GM19193 (cell line): ENCODE data around the gene MGLL.

Experiments
- POLR2A ChIP-seq: IDR thresholded peaks from 4 replicates; pipeline ENCODE4 v1.6.1; 2011; ENCODE audit not compliant: insufficient read depth, insufficient read length; ENCODE audit errors: extremely low read depth

Gene MGLL

DNA sequence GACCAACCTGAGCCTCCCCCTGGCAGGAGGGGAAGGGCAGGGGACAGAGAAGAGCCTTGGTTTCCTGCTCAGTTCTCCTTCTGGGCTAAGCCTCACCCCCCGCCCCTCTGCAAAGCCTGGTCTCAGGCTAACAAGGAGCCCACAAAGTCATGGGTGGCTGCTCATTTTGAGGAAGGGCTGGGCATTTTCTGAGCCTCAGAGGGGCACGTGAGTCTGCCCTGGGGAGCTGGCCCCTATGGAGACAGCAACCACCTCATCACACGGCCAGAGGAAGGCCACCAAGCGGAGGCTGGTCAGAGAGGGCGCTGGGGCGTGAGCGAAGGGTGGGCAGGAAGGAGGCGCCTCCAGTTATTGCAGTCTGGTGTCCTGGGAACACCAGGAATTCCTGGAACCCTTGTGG, 130.8 kb downstream of the MGLL start:
- no peak for TF ChIP-seq POLR2A

DNA sequence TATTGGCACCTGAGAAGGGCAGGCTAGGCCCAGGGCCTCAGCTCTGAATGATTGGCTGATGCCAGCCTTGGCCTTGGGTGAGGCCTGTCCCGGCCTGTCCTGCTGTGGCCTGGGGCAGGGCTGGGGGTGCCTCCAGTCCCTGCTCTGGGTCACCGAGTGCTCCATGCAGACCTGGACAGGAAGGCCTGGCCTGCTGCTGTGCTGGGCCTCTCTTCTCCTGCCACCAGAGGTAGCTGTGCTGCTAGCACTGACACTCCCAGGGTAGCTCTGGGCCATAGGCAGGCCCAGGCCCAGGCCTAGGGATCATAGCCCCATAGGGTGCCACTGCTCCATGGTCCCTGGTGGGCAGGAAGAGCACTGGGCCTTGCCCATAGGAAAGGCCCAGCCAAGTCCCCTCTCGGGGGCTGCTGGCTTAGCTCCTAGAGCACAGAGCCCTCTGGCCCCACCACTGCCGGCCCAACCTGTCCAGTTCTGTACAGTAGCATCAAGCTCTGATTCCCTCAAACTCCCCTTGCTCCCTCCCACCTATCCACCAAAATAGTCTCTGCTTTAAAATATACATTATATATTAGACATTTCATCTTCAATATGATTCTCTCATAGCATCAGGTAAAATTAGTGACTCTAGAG, 131.4 kb downstream of the MGLL start:
- TF ChIP-seq POLR2A: no peak

DNA sequence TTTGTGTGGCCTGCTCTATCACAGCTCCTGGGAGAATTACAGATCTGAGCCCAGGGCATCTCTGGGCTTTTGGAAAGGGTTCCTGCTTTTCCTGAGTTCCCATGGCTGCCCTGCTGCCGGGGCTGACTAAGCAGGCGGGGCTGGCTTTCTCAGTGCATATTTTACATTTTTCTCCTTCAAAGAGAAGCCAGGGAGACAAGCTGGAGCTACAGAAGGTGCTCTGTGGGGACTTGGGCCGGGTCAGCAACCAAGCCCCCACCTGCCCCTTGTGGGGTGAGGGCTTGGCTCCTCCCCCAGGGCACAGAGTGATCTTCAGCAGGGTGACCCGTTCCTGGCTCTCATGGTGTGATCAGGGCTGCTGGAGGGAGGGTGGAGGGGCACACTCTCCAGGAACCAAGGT, 132.2 kb downstream of the MGLL start:
- no peak for TF ChIP-seq POLR2A

DNA sequence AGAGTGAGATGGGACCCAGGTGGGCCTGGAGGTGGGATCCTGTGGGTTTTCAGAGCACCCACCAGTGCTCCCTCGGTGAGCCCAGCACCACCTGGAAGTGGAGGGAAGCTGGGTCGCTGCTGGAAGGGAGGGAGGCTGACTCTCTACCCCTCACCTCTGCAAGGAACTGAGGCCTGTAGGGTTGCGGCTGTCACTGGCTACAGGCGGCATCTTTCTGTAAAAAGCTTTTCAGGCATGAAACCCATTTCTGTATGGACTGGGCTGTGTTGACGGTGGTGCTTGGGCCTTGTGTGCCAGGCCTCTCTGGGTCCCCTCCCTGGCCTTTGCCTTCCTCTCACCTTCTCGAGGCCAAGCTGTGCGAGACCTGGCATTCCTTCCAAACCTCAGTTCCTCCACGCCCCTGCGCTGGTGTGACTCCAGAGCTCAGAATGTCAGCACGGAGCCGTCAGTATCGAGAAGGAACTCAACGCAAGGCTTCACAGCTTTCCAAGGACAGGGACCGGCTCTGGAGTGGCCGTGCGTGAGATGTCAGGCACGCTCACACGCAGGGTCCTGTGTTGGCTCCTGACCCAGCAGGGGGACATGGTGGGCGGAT, 133.0 kb downstream of the MGLL start:
- TF ChIP-seq POLR2A: peak; percentile 4

DNA sequence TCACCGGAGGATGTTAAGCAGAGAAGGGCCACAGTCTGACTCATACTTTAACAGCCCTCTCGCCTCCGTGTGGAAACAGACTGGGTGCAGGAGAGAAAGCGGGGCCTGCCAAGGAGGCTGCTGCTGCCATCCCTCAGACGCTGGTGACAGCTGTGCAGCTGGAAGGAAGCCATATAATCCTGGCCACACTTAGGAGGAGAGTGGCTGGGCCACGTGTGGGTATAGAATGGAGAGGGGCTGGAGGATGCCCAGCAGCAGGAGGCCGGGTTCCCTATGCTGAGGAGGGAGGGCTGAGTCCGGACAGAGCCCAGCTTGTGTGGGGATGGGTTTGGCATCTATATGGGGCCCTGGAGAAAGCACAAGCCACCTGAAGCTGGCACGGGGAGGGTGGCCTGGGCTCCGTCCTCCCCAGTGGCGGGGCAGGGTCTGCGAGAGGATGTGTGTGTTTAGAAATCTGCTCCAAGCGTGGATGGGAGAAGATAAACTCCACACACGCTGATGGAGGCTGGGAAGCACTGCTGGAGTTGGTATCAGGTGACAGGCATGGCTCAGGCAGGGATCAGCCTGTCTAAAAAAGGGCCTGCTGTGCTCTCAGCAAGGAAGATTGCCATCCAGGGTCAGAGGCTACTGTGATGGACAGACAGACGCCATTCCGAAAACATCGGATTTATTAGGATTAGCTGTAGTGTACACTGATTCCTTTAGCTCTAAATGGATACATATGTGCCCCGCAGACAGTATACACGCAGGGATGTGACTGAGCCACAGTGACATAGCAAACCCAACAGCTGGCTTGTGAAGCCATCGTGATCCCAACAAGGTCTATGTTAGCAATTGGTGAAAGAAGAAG, 133.7 kb downstream of the MGLL start:
- peak; percentile 44 for TF ChIP-seq POLR2A

DNA sequence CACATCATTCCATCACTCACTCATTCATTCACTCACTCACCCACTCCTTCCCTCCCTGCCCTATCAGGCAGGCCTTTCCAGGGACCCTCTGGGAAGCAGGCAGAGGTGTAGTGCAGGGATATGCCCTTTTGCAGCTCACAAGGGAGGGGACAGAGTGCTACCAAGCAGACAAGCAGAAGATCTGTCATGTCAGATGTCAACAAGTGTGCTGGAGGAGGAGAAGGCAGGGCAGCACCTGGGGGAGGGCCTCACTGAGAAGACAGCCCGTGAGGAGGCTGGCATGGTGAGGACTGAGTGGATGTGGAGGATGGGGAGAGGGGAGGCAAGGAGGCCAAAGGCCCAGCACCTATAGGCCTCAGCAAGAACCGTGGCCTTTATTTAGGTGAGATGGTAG, 134.3 kb downstream of the MGLL start:
- TF ChIP-seq POLR2A: no peak

DNA sequence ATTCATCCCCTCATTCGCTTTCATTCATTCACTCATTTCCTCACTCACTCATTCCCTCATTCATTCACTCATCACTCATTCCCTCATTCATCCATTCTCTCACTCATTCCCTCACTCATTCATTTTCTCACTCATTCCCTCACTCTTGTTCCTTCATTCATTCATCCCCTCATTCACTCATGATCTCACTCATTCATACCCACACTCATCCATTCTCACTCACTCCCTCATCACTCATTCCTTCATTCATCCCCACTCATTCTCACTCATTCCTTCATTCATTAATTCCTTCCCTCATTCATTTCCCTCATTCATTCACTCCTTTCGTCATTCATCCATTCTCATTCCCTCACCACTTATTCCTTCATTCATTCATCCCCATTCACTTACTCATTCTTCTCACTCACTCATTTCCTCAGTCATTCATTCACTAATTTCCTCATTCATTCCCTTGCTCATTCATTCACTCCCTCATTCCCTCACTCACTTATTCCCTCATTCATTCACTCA, 135.0 kb downstream of the MGLL start:
- no peak for TF ChIP-seq POLR2A

DNA sequence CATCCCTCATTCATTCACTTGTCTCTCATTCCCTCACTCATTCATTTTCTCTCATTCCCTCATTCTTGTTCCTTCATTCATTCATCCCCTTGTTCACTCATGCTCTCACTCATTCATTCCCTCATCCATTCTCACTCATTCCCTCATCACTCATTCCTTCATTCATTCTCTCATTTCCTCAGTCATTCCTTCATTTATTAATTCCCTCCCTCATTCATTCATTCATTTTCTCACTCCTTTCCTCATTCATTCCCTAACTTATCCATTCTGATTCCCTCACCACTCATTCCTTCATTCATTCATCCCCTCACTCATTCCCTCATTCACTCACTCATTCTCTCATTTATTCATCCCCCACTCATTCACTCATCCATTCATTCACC, 135.8 kb downstream of the MGLL start:
- TF ChIP-seq POLR2A: no peak

DNA sequence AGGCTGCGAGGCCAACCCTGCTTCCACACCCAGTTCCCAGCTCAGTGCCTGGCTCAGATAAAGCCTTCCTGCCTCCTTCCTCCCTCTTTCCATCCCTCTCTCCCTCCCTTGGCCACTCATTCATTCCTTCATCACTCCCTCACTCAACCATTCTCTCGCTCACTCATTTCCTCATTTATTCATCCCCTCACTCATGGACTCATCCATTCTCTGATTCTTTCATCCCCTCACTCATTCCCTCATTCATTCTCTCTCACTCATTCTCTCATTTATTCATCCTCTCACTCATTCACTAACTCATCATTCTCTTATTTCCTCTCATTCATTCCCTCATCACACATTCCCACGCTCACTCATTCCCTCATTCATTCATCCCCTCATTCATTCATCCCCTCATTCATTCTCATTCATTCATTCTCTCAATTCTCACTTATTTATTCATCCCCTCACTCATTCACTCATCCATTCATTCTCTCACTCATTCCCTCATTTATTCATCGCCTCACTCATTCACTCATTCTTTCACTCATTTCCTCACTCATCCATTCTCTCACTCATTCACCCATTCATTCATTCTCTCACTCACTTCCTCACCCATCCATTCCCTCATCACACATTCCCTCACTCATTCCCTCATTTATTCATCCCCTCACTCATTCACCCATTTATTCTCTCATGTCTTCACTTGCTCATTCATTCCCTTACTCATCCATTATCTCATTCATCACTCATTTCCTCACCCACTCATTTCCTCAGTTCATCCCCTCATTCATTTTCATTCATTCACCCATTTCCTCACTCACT, 136.4 kb downstream of the MGLL start:
- no peak for TF ChIP-seq POLR2A

DNA sequence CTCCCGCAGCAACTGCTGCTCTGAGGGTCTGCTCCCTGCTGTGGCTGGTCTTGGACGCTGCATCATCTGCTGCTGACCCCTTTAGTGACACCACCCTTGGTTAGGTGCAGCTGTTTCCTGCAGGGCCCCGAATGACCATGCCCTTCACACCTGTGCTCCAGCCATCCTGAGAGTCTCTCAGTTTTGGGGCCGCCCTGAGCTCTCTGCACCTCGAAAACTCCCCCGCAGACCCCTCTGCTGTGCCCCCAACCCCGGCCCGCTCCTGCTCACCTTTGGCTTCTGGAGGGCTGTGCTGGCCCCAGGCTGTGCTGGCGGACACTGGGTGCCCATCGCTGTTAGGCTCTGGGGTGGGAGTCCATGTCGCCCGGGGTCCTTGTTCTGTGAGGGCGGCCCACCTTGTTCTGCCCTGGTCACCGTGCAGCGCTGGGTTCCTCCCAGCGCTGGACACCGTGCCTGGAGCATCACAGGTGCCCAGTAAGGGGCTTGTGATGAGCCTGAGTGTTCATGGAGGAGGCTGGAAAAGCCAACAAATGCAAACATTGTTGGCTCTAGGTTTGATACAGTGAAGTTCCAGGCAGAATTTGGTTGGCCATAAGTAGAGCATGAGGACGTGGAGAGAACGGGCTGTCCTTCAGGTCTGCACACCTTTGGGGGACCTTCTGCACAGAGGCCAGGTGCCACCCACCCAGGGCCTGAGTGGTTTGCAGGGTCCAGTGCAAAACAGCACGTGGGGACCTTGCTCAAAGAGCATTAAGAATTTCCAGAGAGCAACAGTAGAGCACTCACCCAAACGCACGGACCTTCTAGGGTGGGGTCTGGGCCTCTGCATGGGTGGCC, 137.2 kb downstream of the MGLL start:
- no peak for TF ChIP-seq POLR2A

DNA sequence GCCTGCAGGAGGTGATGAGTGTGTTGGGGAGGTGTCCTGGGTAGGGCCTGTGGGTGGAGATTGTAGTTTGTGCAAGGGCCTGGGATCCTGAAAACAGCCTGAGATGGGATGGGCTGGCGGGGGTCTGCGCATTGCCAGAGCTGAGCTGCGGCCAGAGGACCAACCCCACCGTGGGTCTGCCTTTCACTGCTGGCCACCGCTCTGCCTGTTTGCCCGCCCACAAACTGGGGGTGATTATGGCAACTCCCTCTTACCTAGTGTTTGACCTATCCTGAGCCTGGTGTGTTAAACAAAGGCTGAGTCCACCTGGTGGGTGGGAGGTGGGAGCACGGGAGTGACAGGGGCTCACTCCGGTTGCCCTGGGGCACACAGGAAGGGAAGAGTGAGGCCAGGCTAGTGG, 139.8 kb downstream of the MGLL start:
- TF ChIP-seq POLR2A: no peak

DNA sequence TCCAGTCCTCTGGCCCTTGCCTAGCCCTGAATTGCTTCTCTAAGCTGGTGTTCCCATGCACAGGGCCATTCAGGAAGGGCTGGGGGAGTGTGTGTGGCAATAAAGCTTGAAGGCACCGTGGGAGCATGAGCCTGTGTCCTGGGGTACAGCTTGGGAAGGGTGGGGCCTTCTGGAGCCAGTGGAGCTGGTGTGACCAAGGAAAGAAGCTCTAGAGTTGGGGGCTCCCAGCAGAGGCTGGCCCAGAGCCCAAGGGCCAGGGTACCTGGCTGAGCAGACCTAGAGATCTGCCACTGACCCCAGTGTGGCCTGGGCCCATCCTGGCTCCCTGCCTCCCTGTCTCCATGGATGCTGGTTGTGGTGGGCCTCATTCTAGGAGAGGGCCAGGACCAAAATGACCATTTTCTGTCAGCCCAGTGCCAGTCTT, 141.5 kb downstream of the MGLL start:
- no peak for TF ChIP-seq POLR2A

DNA sequence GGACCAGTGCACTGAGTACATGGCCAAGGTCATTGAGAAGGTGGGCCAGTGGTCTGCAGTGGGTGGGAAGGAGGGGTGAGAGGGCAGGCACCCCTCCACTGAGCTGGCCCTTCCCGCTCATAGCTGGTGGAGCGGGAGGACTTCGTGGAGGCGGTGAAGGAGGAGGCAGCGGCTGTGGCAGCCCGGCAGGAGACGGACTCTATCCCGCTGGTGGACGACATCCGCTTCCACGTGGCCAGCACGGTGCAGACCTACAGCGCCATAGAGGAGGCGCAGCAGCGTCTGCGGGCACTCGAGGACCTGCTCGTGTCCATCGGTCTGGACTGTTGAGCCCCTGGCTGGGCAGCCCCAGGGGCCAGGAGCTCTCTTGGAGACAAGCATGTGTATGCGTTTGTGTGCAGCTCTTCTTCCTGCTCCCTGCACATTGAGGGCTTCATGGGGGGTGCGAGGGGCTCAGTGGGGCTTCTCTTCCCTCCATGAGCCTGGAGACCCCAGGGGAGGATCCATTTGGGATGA, 142.1 kb downstream of the MGLL start:
- TF ChIP-seq POLR2A: no peak
